Panc1 (cell line): Measurements from ENCODE around the gene SLC8B1. TPM values are rescaled to one million over a fixed set of nuclear protein-coding genes. Genes with fewer than 3 reads are reported as not detected.

ENCODE experiments used
- ATAC-seq: fragments of 200-7000 bp; cut with Tn5 transposase; 2 replicates; pipeline ENCODE4 v1.9.1; 2020; ENCODE audit warnings: mild to moderate bottlenecking, moderate library complexity
- BruUV-seq: library from RNA; stranded (reverse); fragments of 400-500 nt; replicated peaks from 2 replicates; lab custom pipeline; 2021; lab: Mats Ljungman, UMichigan
- CTCF ChIA-PET: fragments of 300-600 bp; sonication (Branson Sonifier 250); formaldehyde crosslinking; loops from one replicate; lab custom pipeline; 2022; ENCODE audit warnings: antibody characterized with exemption; lab: Charles Lee
- POLR2A ChIA-PET: fragments of 300-600 bp; sonication (Branson Sonifier 250); formaldehyde crosslinking; loops from one replicate; lab custom pipeline; 2022; ENCODE audit warnings: antibody characterized with exemption; lab: Charles Lee
- DNase-seq: peaks from one replicate; pipeline ENCODE4 v3.0.0-alpha.2; 2010; ENCODE audit warnings: low read depth, low spot score
- H3K27ac ChIP-seq: 2 replicates; pipeline ENCODE4 v1.5.1; 2011; ENCODE audit warnings: mild to moderate bottlenecking, low read length, inconsistent platforms
- H3K27me3 ChIP-seq: fragments of 200-500 bp; sonication (Bioruptor generic); 2 replicates; pipeline ENCODE4 v1.6.0; 2014; ENCODE audit warnings: low read length, inconsistent platforms; ENCODE audit not compliant: control insufficient read depth, insufficient read depth
- H3K36me3 ChIP-seq: fragments of 200-500 bp; sonication (Bioruptor generic); 2 replicates; pipeline ENCODE4 v1.5.1; 2014; ENCODE audit warnings: inconsistent platforms, mild to moderate bottlenecking, low read length, moderate library complexity; ENCODE audit not compliant: control insufficient read depth, insufficient read depth
- H3K4me1 ChIP-seq: 2 replicates; pipeline ENCODE4 v1.5.1; 2011; ENCODE audit warnings: inconsistent platforms, mild to moderate bottlenecking, low read length, moderate library complexity; ENCODE audit not compliant: control insufficient read depth, insufficient read depth
- H3K4me3 ChIP-seq, 2 experiments: 2 replicates each; pipeline ENCODE4 v1.5.1; 2011 to 2012; ENCODE audit warnings: low read depth in 2 of 2, low read length in 2 of 2, mild to moderate bottlenecking in 2 of 2, inconsistent platforms in 1 of 2, moderate library complexity in 1 of 2
- H3K9me3 ChIP-seq: fragments of 200-500 bp; sonication (Bioruptor generic); 2 replicates; pipeline ENCODE4 v1.5.1; 2014; ENCODE audit warnings: low read depth, mild to moderate bottlenecking, inconsistent platforms, low read length, moderate library complexity; ENCODE audit not compliant: control insufficient read depth, insufficient read depth
- CTCF ChIP-seq: fragments of 450-650 bp; IDR thresholded peaks from 2 replicates; pipeline ENCODE4 v1.5.1; 2017; ENCODE audit warnings: mild to moderate bottlenecking
- POLR2AphosphoS5 ChIP-seq: IDR thresholded peaks from 2 replicates; pipeline ENCODE4 v1.6.1; 2012; ENCODE audit warnings: mild to moderate bottlenecking, low read depth, low read length, moderate library complexity
- REST ChIP-seq, 2 experiments: IDR thresholded peaks; 2 replicates each; pipeline ENCODE4 v1.6.1; 2011 to 2012; ENCODE audit warnings: low read depth in 2 of 2, control low read depth in 1 of 2, low read length in 1 of 2, mild to moderate bottlenecking in 1 of 2, moderate library complexity in 1 of 2; ENCODE audit not compliant: insufficient read depth in 1 of 2
- SIN3A ChIP-seq: IDR thresholded peaks from 2 replicates; pipeline ENCODE4 v1.6.1; 2012; ENCODE audit warnings: low read depth, mild to moderate bottlenecking, low read length, moderate library complexity, borderline replicate concordance; ENCODE audit not compliant: insufficient read depth
- TCF7L2 ChIP-seq: IDR thresholded peaks from 2 replicates; pipeline ENCODE4 v1.6.1; 2011; ENCODE audit warnings: mild to moderate bottlenecking, low read depth, low read length, inconsistent platforms
- in situ Hi-C: cut with HindIII; loops from 2 replicates; pipeline ENCODE4 v1.10.0; 2016; ENCODE audit warnings: low sequenced_read_pairs, low pct_unique_long_range_greater_than_20kb
- intact Hi-C: fragments of 100-400 bp; cut with micrococcal nuclease; formaldehyde crosslinking; loops from one replicate; pipeline ENCODE4 v1.10.0; 2022; ENCODE audit not compliant: unreplicated experiment
- total RNA-seq: library from RNA; stranded (reverse); gene quantifications from one replicate; pipeline ENCODE4 v1.2.1, GENCODE V29; 2021; ENCODE audit not compliant: unreplicated experiment

SLC8B1 gene
- total RNA-seq, 1 experiment from 2014 or later, result 26.7 TPM

- in situ Hi-C loops, result no loop called here
- TF ChIP-seq SIN3A, result no peak
- no peak for TF ChIP-seq TCF7L2
- TF ChIP-seq POLR2AphosphoS5, result no peak
- no peak for TF ChIP-seq REST (IDR thresholded peaks at IDR 0.05; ENCODE audit: insufficient read depth in 1 of 2, low read depth in 2 of 2, low read length in 1 of 2)
- TF ChIP-seq CTCF, result no peak
- no peaks in the 10 kb centered on the region for H3K9me3 ChIP-seq
- H3K4me1 ChIP-seq, result no peaks in the 10 kb centered on the region
- H3K36me3 ChIP-seq, result no peaks in the 10 kb centered on the region
- no peak overlapping the region for H3K27ac ChIP-seq
- BruUV-seq, result no TSS peak
- DNase-seq, result no peak
- H3K4me3 ChIP-seq, result no peak overlapping the region
- intact Hi-C loops, result no loop called here
- CTCF ChIA-PET, result no interaction called here
- ATAC-seq, result no peak
- POLR2A ChIA-PET, result interaction anchor here (0.6 kb wide), 1 partner anchor 74 kb away, joined by 3 read pairs; no protein-coding TSS in a partner anchor
- H3K27me3 ChIP-seq, result no peaks in the 10 kb centered on the region
These were observed 63.5 kb downstream of the SLC8B1 start for GRCh38 chr12:113271466-113271852.

- ATAC-seq (no peak), DNase-seq (no peak)
- Histone ChIP-seq H3K27ac (no peak overlapping the region), H3K9me3 (no peaks in the 10 kb centered on the region), H3K36me3 (no peaks in the 10 kb centered on the region), H3K27me3 (no peaks in the 10 kb centered on the region), H3K4me1 (no peaks in the 10 kb centered on the region), H3K4me3 (no peak overlapping the region)
- POLR2A ChIA-PET, result no interaction called here
- no TSS peak for BruUV-seq
- TF ChIP-seq REST (IDR thresholded peaks at IDR 0.05; ENCODE audit: insufficient read depth in 1 of 2, low read depth in 2 of 2, low read length in 1 of 2) (no peak), POLR2AphosphoS5 (no peak), TCF7L2 (no peak), SIN3A (no peak)
- in situ Hi-C loops (no loop called here), intact Hi-C loops (no loop called here)
- CTCF ChIA-PET, result no interaction called here
These were observed 64.2 kb downstream of the SLC8B1 start for GRCh38 chr12:113270709-113271009.
